HAP-1 (cell line): ENCODE measurements around the gene THAP5.

Experiments
- DNase-seq, 2 experiments: peaks; one replicate each; pipeline ENCODE4 v3.0.0-alpha.2; 2016 to 2020; ENCODE audit warnings: low spot score in 2 of 2
- H3K27me3 ChIP-seq: fragments of 250-450 bp; sonication (Bioruptor Pico); 2 replicates; pipeline ENCODE4 v1.5.1; 2020; ENCODE audit warnings: low read depth, mild to moderate bottlenecking, moderate library complexity
- H3K36me3 ChIP-seq: fragments of 250-450 bp; sonication (Bioruptor Pico); replicated peaks from 2 replicates; pipeline ENCODE4 v1.5.1; 2020; ENCODE audit warnings: mild to moderate bottlenecking
- H3K4me1 ChIP-seq: fragments of 250-450 bp; sonication (Bioruptor Pico); 2 replicates; pipeline ENCODE4 v1.5.1; 2020; ENCODE audit warnings: mild to moderate bottlenecking
- H3K4me3 ChIP-seq: fragments of 250-450 bp; sonication (Bioruptor Pico); 2 replicates; pipeline ENCODE4 v1.5.1; 2020; ENCODE audit warnings: mild to moderate bottlenecking, moderate library complexity
- H3K9me3 ChIP-seq: fragments of 250-450 bp; sonication (Bioruptor Pico); 2 replicates; pipeline ENCODE4 v1.5.1; 2020; ENCODE audit warnings: mild to moderate bottlenecking, moderate library complexity
- in situ Hi-C: fragments of 300-500 bp; cut with MboI; formaldehyde crosslinking; loops from 3 replicates; pipeline ENCODE4 v1.14.3; 2020; ENCODE audit warnings: low sequenced_read_pairs, inconsistent platforms, mixed read lengths

Gene THAP5, protein sequence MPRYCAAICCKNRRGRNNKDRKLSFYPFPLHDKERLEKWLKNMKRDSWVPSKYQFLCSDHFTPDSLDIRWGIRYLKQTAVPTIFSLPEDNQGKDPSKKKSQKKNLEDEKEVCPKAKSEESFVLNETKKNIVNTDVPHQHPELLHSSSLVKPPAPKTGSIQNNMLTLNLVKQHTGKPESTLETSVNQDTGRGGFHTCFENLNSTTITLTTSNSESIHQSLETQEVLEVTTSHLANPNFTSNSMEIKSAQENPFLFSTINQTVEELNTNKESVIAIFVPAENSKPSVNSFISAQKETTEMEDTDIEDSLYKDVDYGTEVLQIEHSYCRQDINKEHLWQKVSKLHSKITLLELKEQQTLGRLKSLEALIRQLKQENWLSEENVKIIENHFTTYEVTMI

DNA sequence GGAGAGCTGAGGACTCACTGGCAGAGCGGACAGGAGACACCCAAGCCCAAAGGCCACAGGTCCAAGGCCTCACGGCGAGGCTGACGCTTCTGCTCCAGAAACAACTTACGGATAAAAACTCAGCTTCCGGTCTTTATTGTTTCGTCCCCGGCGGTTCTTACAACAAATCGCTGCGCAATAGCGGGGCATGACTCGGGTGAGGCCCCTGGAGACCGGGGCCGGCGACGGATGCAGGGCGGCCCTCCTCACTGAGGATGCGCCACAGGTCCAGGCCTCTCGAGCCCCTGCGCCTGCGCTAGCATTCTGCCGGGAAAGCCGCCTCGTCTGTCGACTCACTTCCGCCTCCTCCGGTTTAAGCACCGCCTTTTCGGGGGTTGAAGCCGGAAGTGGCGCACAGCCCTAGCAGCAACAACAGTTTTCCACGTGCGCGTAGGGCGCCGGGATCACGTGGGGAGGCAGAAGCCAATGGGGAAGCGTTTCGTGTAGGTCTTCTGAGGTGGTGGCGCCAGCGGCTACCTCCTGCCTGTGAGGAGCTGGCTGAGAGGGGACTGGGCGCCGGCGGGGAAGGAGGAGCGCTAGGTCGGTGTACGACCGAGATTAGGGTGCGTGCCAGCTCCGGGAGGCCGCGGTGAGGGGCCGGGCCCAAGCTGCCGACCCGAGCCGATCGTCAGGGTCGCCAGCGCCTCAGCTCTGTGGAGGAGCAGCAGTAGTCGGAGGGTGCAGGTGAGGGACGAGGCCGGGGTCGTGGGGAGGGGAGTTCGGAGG lies at the start of gene THAP5, which contains the start of gene DNAJB9:
Gene THAP5 (minus strand): TSS at position 326 of the 765 bp plus-strand sequence. CDS start 137 bp downstream, at position 189.
Gene DNAJB9 (plus strand): TSS at position 494 of the 765 bp plus-strand sequence. CDS start 1,853 bp downstream, outside the sequence.
- peak within 1 kb of the TSS; percentile 74 for H3K4me3 ChIP-seq
- H3K27me3 ChIP-seq: no peaks in the 10 kb centered on the region
- peaks cover 7% of the 10 kb centered on the region for H3K4me1 ChIP-seq
- DNase-seq: peak; percentile 96 to 99
- in situ Hi-C loops: no loop called here
- no peaks in the 10 kb centered on the region for H3K9me3 ChIP-seq
- H3K36me3 ChIP-seq: peaks cover 29% of the 10 kb centered on the region

DNA sequence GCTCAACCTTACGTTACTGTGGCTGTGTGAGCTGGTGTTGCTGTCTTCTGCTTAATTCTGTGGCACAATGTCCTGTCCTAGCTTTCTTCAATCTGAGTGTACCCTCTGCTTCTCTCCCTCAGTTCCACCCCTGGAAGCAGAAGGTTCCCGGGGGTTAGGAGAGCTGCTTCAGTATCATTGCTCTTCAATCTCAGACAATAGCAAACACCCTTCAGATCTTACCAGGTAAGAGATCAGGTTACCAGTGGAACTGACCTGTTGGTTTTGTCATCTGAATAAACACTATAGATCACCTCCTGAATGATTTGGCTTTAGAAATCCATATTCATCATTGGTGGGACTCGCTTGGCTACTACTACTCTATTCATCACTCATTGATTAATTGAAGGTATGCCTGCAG lies 48.5 kb upstream of the THAP5 start:
- in situ Hi-C loops: no loop called here
- DNase-seq: no peak
- no peak overlapping the region for H3K4me3 ChIP-seq
- peaks cover 12% of the 10 kb centered on the region; the same call in 1 of the 2 replicates for H3K27me3 ChIP-seq
- H3K4me1 ChIP-seq: peaks cover 7% of the 10 kb centered on the region
- no peaks in the 10 kb centered on the region for H3K9me3 ChIP-seq
- H3K36me3 ChIP-seq: no peaks in the 10 kb centered on the region

DNA sequence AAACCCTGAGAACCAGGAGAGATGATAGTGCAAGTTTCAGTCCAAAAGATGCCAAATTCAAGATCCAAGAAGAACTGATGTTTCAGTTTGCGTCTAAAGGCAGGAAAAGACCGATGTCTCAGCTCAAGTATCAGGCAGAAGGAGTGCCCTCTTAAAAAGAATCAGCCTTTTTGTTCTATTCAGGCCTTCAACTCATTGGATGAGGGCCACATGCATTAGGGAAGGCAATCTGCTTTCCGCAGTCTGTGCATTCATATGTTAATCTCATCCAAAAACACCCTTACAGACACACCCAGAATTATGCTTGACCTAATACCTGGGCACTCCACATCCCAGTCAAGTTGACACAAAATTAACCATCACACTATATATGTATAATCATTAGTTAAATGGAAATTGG lies 45.4 kb upstream of the THAP5 start:
- H3K9me3 ChIP-seq: no peaks in the 10 kb centered on the region
- no peaks in the 10 kb centered on the region for H3K36me3 ChIP-seq
- in situ Hi-C loops: no loop called here
- peaks cover 7% of the 10 kb centered on the region for H3K4me1 ChIP-seq
- peak; percentile 32 to 70 for DNase-seq
- peaks cover 6% of the 10 kb centered on the region; the same call in 1 of the 2 replicates for H3K27me3 ChIP-seq
- no peak overlapping the region for H3K4me3 ChIP-seq

DNA sequence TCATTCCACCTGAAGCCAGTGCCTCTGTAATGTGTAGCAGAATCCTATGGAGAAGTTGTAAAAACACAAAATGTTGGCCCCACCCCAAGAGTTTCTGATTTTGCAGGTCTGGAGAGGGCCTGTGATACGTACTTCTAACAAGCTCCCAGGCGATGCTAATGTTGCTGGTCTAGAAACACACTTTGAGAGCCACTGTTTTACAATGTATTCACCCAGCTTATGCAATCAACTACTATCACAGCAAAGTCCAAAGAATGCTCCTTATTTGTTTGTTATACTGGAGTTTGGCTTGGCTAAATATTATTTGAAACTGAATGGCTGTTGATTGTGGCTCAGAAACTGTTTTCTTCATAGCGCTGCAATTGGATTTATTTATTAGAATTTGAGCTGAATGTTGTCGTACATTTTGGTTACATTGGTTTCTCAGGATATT lies 44.5 kb upstream of the THAP5 start:
- no peak for DNase-seq
- Histone ChIP-seq H3K27me3 (no peaks in the 10 kb centered on the region), H3K9me3 (no peaks in the 10 kb centered on the region), H3K4me1 (peaks cover 7% of the 10 kb centered on the region), H3K4me3 (no peak overlapping the region), H3K36me3 (no peaks in the 10 kb centered on the region)
- in situ Hi-C loops: no loop called here

DNA sequence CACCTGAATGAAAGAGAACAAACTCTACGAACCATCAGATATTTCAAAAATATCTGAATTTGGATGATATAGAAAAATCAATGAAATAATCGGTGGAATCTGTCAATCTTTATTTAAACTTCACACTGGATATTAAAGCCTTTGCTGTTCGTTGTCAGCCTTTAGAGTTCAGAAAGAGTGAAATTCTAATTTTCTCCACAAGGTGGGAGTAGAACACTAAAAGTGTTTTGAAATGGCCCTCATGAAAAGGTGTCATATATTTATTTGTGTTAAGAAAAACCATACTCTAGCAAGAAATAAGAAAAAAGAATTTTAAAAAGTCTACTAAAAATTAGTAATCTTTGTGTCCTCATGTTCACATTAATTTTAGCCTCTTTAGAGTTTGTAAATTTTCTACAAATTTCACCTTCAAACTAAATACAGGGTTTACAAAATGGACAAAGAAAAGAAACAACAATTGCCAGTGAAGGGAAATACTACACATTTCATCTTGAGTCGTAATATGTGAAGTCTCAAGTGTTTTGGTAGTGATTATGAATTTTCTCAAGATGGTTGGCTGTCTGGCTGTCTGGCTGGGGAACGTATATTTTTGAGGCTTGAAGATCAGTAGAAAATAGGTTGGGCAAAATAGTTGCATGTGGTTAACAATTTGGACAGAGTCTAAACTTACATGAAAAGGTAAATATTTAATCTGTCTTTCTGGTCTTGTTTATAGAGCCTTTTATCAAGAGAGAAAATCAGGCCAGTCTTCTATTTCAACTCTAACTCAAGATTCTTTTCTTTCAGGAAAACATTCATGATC lies 43.8 kb upstream of the THAP5 start:
- in situ Hi-C loops: no loop called here
- peak in 1 of 2 experiments; percentile 53 for DNase-seq
- Histone ChIP-seq H3K27me3 (no peaks in the 10 kb centered on the region), H3K4me3 (no peak overlapping the region), H3K36me3 (no peaks in the 10 kb centered on the region), H3K9me3 (no peaks in the 10 kb centered on the region), H3K4me1 (peaks cover 7% of the 10 kb centered on the region)

DNA sequence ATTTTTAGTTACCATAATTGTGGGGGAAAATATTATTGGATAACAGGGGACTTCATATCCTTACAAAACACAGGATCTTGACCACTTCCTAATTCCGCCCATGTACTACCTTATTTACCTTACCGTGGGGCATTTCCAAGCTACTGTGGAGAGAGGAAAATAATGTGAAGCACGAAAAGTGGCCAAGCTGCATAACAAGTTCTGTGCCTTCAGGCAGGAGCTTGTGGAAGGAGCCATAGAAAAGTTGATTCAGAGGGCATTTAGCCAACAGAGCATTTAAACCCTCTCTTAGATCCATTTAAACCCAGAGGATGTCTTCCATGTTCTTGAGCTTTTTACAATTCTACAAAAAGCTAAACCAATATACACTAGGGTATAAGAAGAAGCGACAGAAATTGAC lies 41.8 kb upstream of the THAP5 start:
- Histone ChIP-seq H3K4me3 (no peak overlapping the region), H3K9me3 (no peaks in the 10 kb centered on the region), H3K27me3 (no peaks in the 10 kb centered on the region), H3K36me3 (no peaks in the 10 kb centered on the region), H3K4me1 (peaks cover 7% of the 10 kb centered on the region)
- in situ Hi-C loops: no loop called here
- DNase-seq: no peak

DNA sequence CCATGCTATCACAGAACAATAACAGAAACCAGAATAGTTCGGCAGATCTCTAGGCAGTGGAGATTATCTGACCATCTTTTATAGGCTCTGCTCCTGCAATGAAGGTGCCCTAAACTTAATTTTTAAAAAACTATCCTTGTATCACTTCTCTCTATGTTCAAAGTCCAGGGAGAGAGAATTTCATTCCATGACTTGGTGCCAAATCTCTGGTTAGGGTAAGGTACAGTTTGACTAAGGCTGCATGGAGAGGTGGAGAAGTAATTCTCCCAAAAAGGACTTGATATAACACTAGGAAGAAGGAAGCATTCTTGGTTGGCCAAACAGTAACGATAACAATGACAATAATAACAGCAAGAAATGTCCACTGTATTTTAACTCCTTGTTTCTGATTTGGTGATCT lies 40.1 kb upstream of the THAP5 start:
- no peak overlapping the region for H3K4me3 ChIP-seq
- in situ Hi-C loops: no loop called here
- no peaks in the 10 kb centered on the region for H3K36me3 ChIP-seq
- H3K9me3 ChIP-seq: no peaks in the 10 kb centered on the region
- DNase-seq: no peak
- peaks cover 5% of the 10 kb centered on the region for H3K4me1 ChIP-seq
- no peaks in the 10 kb centered on the region for H3K27me3 ChIP-seq

DNA sequence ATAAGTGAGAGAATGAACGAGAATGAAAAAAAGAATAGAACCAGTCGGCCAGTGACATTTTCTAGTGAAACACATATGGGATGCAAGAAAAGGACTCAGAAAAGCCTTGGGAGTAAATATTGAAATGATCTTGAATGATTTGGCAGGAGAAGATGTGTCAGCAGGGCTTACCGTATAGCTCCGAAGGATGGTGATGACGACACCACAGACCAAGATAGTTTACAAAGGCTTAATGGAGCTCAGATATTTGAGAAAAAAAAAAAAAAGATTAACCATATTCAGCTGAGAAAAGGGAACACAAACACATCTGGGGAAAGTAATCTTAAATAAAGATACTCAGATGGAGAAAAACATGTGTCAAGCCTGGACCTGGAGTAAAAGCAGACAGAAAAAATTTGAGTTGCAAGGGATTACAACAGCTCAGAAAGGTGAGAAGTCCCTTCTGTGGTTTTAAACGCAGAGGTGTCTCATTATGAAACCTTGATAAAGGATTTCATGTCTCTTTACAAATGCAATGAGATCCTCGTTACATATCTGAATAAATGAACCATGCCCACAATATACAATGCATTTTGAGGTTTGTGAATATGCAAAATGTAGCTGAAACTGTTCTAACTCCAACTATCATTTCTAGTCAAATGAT lies 36.2 kb upstream of the THAP5 start:
- H3K27me3 ChIP-seq: no peaks in the 10 kb centered on the region
- H3K4me3 ChIP-seq: no peak overlapping the region
- no peak for DNase-seq
- no peaks in the 10 kb centered on the region for H3K36me3 ChIP-seq
- in situ Hi-C loops: no loop called here
- H3K9me3 ChIP-seq: no peaks in the 10 kb centered on the region
- peaks cover 11% of the 10 kb centered on the region for H3K4me1 ChIP-seq

DNA sequence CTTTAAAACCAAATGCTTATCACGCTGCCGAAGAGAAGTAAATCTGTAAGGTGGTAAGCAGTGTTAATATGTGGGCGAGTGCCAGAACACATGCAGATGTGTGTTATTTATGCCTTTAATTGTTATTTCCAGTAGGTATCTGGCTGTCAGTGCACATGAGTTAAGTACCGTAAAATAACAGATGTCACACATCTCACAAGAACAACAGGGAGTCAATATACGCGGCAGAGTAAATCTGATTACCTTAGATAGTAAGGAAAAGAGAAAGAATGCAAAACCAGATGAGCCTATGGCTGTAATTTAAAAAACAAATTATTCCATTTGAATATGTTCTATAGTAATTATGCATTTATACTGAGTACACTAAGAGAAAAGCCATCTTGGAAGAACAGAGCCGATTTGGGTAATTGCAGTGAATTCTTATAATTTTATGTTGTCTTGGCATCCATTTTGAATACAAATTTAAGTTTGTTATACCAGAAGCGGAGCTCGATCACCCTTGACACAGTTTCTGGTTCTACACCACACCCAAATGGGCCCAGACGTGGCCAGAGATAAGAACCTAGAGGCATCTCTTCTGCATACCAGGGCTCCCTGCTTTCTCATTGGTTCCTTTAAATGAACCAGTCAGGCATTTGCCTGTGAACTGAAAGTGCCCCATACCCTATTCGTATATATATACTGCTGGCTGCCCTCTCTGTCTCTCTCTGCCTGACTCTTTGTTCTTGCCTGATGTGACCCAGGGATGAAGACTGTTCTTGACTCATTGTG lies 35.0 kb upstream of the THAP5 start:
- H3K9me3 ChIP-seq: no peaks in the 10 kb centered on the region
- no peaks in the 10 kb centered on the region for H3K36me3 ChIP-seq
- peaks cover 11% of the 10 kb centered on the region for H3K4me1 ChIP-seq
- no peaks in the 10 kb centered on the region; the same call in 1 of the 2 replicates for H3K27me3 ChIP-seq
- in situ Hi-C loops: no loop called here
- DNase-seq: no peak
- no peak overlapping the region for H3K4me3 ChIP-seq

DNA sequence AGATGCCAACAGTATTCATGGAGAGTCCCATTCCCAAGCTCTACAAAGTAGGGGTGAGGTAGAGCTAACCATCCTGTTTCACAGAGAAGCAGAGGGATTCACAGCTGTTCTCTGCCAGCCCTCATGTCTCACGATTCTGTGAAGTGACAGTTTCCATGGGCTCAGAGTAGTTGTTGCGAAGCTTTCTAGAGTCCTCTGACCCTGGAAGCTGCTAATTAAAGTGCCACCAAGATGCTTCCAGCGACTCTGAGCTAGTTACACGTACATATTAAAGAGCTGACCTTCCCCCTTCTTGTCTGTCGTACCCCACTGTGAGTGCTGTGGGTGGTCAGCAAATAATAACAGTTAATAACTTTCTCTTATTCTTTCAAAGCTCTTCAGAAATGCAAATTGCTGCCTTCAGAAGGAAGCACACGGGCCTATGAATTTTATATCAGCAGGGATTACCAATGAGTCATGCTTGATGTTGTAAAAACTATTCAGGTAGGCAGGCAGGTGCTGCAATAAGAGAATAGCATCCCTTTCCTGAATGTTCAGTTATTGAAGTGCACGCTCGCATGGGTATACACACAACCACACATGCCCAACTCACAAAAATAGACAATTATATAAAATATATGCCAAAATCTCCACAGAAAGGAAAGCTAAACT lies 34.3 kb upstream of the THAP5 start:
- in situ Hi-C loops: no loop called here
- H3K27me3 ChIP-seq: no peaks in the 10 kb centered on the region; the same call in 1 of the 2 replicates
- no peaks in the 10 kb centered on the region for H3K36me3 ChIP-seq
- no peak overlapping the region for H3K4me3 ChIP-seq
- no peaks in the 10 kb centered on the region for H3K9me3 ChIP-seq
- DNase-seq: peak in 1 of 2 experiments; percentile 8
- H3K4me1 ChIP-seq: peaks cover 11% of the 10 kb centered on the region

DNA sequence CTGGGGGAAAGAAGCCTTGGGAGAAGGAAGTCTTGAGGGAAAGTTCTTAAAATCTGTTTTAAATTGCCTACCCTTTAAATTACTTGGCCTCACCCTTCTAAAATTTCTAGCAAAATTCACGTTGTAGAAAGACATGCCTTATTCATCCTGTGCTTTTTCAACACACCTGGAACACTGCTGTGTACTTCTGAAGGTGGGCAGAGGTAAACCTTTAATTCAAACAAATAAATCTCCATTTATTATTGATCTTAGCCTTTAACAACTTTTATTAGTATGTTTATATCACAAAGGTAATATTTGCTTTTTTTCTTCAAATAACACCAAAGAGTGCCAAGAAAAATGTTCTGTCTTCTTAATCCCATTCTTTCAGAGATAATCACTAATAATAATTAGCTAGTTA lies 30.9 kb upstream of the THAP5 start:
- in situ Hi-C loops: no loop called here
- Histone ChIP-seq H3K36me3 (no peaks in the 10 kb centered on the region), H3K27me3 (no peaks in the 10 kb centered on the region; the same call in 1 of the 2 replicates), H3K9me3 (no peaks in the 10 kb centered on the region; the same call in 1 of the 2 replicates), H3K4me1 (peaks cover 6% of the 10 kb centered on the region), H3K4me3 (no peak overlapping the region)
- no peak for DNase-seq

DNA sequence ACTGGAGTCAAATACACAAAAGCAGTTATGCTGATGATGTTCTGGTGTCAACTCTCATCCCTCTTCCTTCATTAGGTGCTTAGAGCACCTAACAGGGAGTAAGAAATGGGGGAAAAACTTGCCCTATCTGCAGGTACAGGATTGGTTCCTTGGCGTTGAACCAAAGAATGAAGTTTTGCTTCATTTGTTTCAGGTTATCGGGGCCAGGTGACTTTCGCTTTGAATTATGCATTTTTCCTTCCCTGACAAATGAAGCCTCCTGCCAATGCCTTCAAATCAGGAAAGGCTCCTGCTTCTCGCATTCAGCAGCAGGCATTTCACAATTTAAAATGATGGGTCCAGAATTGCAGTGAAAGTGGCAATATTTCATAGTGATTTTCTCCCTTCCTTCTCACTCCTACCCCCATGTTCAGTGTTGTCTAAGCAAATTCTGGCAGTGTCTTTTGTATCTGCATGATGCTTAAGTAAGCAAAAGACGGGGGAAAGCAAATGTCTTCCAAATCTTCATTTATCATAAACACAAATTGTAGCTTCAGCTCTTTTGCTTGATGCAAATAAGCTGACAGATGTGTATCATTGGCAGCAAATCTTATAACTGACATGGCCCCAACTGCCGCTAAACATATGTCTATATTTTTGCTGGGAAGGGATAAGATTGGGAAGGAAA lies 29.5 kb upstream of the THAP5 start:
- Histone ChIP-seq H3K36me3 (no peaks in the 10 kb centered on the region), H3K4me3 (no peak overlapping the region), H3K9me3 (no peaks in the 10 kb centered on the region; the same call in 1 of the 2 replicates), H3K27me3 (no peaks in the 10 kb centered on the region; the same call in 1 of the 2 replicates), H3K4me1 (peaks cover 6% of the 10 kb centered on the region)
- no peak for DNase-seq
- in situ Hi-C loops: no loop called here
